NCI-H2196 (cell line): Measurements from ENCODE around the gene FNIP1.
"Not testable (repeated sequence)": the region's sequence is repeated elsewhere in the genome, so short reads cannot be mapped to it uniquely, and the experiment has no call there.

Experiments
- DNase-seq: peaks from one replicate; lab custom pipeline; 2025; ENCODE audit not compliant: unreplicated experiment; lab: John Stamatoyannopoulos, UW

FNIP1 gene

GRCh38 chr5:131754363-131754762 lies 42.5 kb downstream of the FNIP1 start:
- DNase-seq: no peak

GRCh38 chr5:131751506-131751905 lies 45.3 kb downstream of the FNIP1 start:
- no peak for DNase-seq

GRCh38 chr5:131749723-131750470 lies 46.9 kb downstream of the FNIP1 start:
- DNase-seq: no peak

GRCh38 chr5:131749138-131749537 lies 47.7 kb downstream of the FNIP1 start:
- DNase-seq: no peak

- no peak for DNase-seq
Observed at GRCh38 chr5:131747180-131748105, 49.4 kb downstream of the FNIP1 start.

- no peak for DNase-seq
Observed at GRCh38 chr5:131746423-131746822, 50.4 kb downstream of the FNIP1 start.

GRCh38 chr5:131745703-131746102 lies 51.1 kb downstream of the FNIP1 start:
- DNase-seq: no peak

- DNase-seq: no peak
Observed at GRCh38 chr5:131745155-131745554, 51.7 kb downstream of the FNIP1 start.

- no peak for DNase-seq
Observed at GRCh38 chr5:131740477-131740876, 56.3 kb downstream of the FNIP1 start.

- no peak for DNase-seq
Observed at GRCh38 chr5:131735393-131735792, 61.4 kb downstream of the FNIP1 start.

GRCh38 chr5:131734939-131735338 lies 61.9 kb downstream of the FNIP1 start:
- not testable (repeated sequence) for DNase-seq

- DNase-seq: not testable (repeated sequence)
Observed at GRCh38 chr5:131729292-131729691, 67.5 kb downstream of the FNIP1 start.

GRCh38 chr5:131724089-131724488 lies 72.7 kb downstream of the FNIP1 start:
- DNase-seq: not testable (repeated sequence)

- DNase-seq: peak; percentile 44
Observed at GRCh38 chr5:131720714-131721113, 76.1 kb downstream of the FNIP1 start.

GRCh38 chr5:131719564-131719963 lies 77.3 kb downstream of the FNIP1 start:
- DNase-seq: no peak

- DNase-seq: no peak
Observed at GRCh38 chr5:131718487-131719014, 78.3 kb downstream of the FNIP1 start.

GRCh38 chr5:131717164-131717563 lies 79.7 kb downstream of the FNIP1 start:
- not testable (repeated sequence) for DNase-seq

GRCh38 chr5:131716650-131717049 lies 80.2 kb downstream of the FNIP1 start:
- no peak for DNase-seq

GRCh38 chr5:131710391-131710790 lies 86.4 kb downstream of the FNIP1 start:
- no peak for DNase-seq

GRCh38 chr5:131709043-131709442 lies 87.8 kb downstream of the FNIP1 start:
- DNase-seq: no peak

- DNase-seq: no peak
Observed at GRCh38 chr5:131706281-131706680, 90.5 kb downstream of the FNIP1 start.

- DNase-seq: no peak
Observed at GRCh38 chr5:131694926-131695325, 101.9 kb downstream of the FNIP1 start.
